Smooth muscle cell (in vitro differentiated cells): ENCODE measurements around the gene CNTNAP3. TPM values are rescaled to one million over a fixed set of nuclear protein-coding genes. Genes with fewer than 3 reads are reported as not detected.
"Not testable (repeated sequence)": the region's sequence is repeated elsewhere in the genome, so short reads cannot be mapped to it uniquely, and the experiment has no call there.

Source experiments
- DNase-seq: peaks from one replicate; lab custom pipeline; 2025; ENCODE audit not compliant: unreplicated experiment; lab: John Stamatoyannopoulos, UW
- H2AFZ ChIP-seq: fragments of 200-600 bp; sonication (generic); 2 replicates; pipeline ENCODE4 v1.6.0; 2016; ENCODE audit warnings: antibody characterized with exemption, low read depth, mild to moderate bottlenecking
- H3F3A ChIP-seq: fragments of 200-600 bp; sonication (generic); 2 replicates; pipeline ENCODE4 v1.6.0; 2017; ENCODE audit warnings: antibody characterized with exemption, low read depth
- H3K27ac ChIP-seq: fragments of 200-600 bp; sonication (generic); 2 replicates; pipeline ENCODE4 v1.5.1; 2016; ENCODE audit warnings: low read depth, mild to moderate bottlenecking
- H3K27me3 ChIP-seq: fragments of 200-600 bp; sonication (generic); 2 replicates; pipeline ENCODE4 v1.6.1; 2016; ENCODE audit warnings: low read depth, mild to moderate bottlenecking
- H3K36me3 ChIP-seq: fragments of 200-600 bp; sonication (generic); 2 replicates; pipeline ENCODE4 v1.5.1; 2016; ENCODE audit warnings: low read depth
- H3K4me1 ChIP-seq: fragments of 200-600 bp; sonication (generic); 2 replicates; pipeline ENCODE4 v1.5.1; 2016; ENCODE audit warnings: low read depth
- H3K4me2 ChIP-seq: fragments of 200-600 bp; sonication (generic); 2 replicates; pipeline ENCODE4 v1.6.0; 2016; ENCODE audit warnings: mild to moderate bottlenecking
- H3K4me3 ChIP-seq: fragments of 200-600 bp; sonication (generic); 2 replicates; pipeline ENCODE4 v1.5.1; 2016; ENCODE audit warnings: mild to moderate bottlenecking
- H3K79me2 ChIP-seq: fragments of 200-600 bp; sonication (generic); 2 replicates; pipeline ENCODE4 v1.6.0; 2016; ENCODE audit warnings: low read depth, mild to moderate bottlenecking
- H3K9ac ChIP-seq: fragments of 200-600 bp; sonication (generic); 2 replicates; pipeline ENCODE4 v1.6.0; 2016; ENCODE audit warnings: low read depth
- H3K9me3 ChIP-seq: fragments of 200-600 bp; sonication (generic); replicated peaks from 2 replicates; pipeline ENCODE4 v1.5.1; 2016; ENCODE audit warnings: low read depth
- H4K20me1 ChIP-seq: fragments of 200-600 bp; sonication (generic); 2 replicates; pipeline ENCODE4 v1.6.0; 2016; ENCODE audit warnings: low read depth
- WGBS: methylation state at CpG from one replicate; pipeline ENCODE4 v1.1.7; 2016; ENCODE audit warnings: low lambda C conversion rate; 5-methylcytosine and 5-hydroxymethylcytosine counted together
- polyA plus RNA-seq: library from polyadenylated mRNA; unstranded; fragments of >200 nt; fragmentation: Nextera tagmentation; extraction: Ambion mirVana; gene quantifications from 2 replicates; pipeline ENCODE4 v1.2.1, GENCODE V29; 2016
- small RNA-seq: library from RNA; depleted of rRNA; stranded (forward); fragments of <200 nt; gene quantifications from one replicate; pipeline ENCODE3, GENCODE V24; 2014
- total RNA-seq: library from RNA; depleted of rRNA; stranded (reverse); fragments of >200 nt; gene quantifications from 2 replicates; pipeline ENCODE4 v1.2.3, GENCODE V29; 2014

Gene CNTNAP3
- total and polyA plus RNA-seq, 2 experiments from 2014 or later = 0.03 to 5.8 TPM

DNA sequence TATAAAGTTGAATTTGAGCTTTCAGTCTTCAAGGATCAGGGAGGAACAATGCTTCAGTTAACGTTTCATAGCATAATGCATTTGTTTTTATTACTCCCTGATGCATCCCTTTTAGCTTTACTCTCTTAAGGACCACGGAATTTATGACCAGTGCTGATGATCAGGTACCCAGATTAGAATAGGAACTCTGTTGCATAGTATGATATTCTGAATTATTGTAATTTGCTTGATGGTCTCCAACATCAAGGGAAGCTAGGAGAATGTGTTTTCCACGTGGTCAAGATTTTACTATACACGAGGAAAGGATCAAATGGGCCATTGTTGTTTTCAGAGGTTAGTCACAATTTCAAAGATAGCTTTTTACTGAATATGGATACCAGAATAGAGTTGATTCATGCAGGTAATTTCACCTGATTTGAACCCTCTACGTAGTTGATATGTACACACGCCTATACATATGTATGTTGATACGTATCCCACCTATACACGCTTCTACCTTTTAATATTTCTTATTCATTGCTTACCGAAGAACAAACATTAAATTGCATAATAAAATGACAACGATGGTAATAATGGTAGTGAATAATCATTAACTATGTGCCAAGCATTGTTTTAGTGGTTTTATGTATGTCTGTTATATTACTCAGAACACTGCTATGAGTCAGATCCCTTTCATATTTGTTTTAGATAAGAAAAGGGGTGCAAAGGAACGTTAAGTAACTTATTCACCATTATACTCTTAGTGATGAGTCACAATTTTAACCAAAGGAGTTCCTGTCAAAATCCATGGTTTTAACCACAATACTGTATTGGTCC is 257.6 kb downstream of the CNTNAP3 start:
- H3K4me3 ChIP-seq, H3K27ac ChIP-seq, H4K20me1 ChIP-seq, DNase-seq, H3K36me3 ChIP-seq, H3K9ac ChIP-seq, H3K9me3 ChIP-seq, H3F3A ChIP-seq, H3K4me1 ChIP-seq, H3K4me2 ChIP-seq, H3K27me3 ChIP-seq, H3K79me2 ChIP-seq, H2AFZ ChIP-seq: not testable (repeated sequence)
- 65% methylated on average over 9 of the region's 11 CpGs for WGBS

DNA sequence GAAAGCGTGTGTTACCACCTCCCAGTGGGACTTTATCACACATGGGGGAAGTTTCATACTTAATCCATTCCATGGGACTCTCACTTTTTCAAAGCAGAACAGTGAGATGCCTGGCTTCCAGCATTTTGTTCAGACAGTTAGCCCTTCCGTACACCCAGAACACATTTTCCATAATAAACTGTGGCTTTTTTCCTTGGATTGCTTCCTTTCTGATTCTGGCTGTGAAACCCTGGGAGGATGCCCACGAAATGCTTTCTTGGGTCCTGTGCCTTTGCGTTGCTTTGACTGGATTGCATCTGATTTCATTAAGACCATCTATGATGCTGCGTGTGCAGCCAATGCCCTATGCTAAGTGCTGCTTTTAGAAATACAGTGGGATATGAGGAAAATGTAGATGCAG is 259.1 kb downstream of the CNTNAP3 start:
- not testable (repeated sequence) for DNase-seq

DNA sequence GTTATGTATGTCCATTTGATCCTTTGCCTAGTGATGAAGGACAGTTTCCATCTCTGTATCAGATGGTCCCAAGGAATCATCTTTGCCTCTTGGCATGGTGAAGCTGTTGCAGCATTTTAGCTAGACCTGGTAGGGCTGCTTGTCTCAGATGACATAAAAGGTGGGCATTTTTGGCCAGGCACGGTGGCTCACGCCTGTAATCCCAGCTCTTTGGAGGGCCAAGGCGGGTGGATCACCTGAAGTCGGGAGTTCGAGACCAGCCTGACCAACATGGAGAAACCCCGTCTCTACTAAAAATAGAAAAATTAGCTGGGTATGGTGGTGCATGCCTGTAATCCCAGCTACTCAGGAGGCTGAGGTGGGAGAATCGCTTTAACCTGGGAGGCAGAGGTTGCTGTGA is 259.8 kb downstream of the CNTNAP3 start:
- 91% methylated on average over 7 of the region's 7 CpGs for WGBS

More for the DNA sequence above, 259.1 kb downstream of the CNTNAP3 start:
- H3K4me3 ChIP-seq, H3K36me3 ChIP-seq, H4K20me1 ChIP-seq, H3K4me2 ChIP-seq, H3K9me3 ChIP-seq, H2AFZ ChIP-seq, H3K9ac ChIP-seq, H3K27me3 ChIP-seq, H3K79me2 ChIP-seq, H3F3A ChIP-seq, H3K27ac ChIP-seq, H3K4me1 ChIP-seq: not testable (repeated sequence)
- 68% methylated on average over 5 of the region's 5 CpGs for WGBS

DNA sequence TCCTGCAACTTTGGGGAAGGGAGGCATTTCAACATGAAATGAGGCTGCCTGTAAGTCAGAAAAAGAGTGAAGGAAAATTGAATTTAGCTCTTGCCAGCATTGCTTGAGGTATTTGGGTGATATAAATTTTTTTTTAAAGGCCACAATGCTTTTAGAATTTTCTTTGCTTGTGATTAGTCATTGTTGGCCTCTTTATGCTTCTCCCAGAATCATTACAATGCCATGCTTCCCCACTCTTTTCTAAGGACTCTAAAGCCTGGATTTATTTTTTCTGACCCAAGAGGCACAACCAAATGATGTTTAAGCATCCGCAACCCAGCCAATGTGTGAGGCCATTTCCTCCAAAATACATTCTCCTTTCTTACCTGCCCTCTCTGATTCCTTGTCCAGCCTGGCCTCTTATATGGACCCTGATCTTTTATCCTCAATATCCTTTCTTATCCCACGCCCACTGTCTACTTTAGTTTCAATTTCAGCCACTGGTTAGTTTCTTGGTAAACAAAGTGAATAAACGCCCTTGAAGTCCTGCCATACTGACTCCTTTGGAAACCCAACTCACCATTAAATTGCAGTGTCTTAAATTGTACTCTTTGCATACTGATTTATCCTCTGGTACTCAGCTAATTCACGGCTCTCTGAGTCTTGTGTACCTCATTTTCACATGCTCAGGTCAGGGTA is 261.9 kb downstream of the CNTNAP3 start:
- not testable (repeated sequence) for H3K4me1 ChIP-seq, H3K4me2 ChIP-seq, H2AFZ ChIP-seq, H3K27me3 ChIP-seq, H3F3A ChIP-seq, H3K9me3 ChIP-seq, H3K79me2 ChIP-seq, H3K9ac ChIP-seq, H3K27ac ChIP-seq, H4K20me1 ChIP-seq, H3K36me3 ChIP-seq, DNase-seq, H3K4me3 ChIP-seq
- WGBS = 86% methylated on average over 4 of the region's 4 CpGs

More for the DNA sequence above, 259.8 kb downstream of the CNTNAP3 start:
- DNase-seq, H3K9me3 ChIP-seq, H3F3A ChIP-seq, H3K27ac ChIP-seq, H3K36me3 ChIP-seq, H3K4me3 ChIP-seq, H3K9ac ChIP-seq, H3K27me3 ChIP-seq, H3K4me2 ChIP-seq, H2AFZ ChIP-seq, H3K4me1 ChIP-seq, H3K79me2 ChIP-seq, H4K20me1 ChIP-seq: not testable (repeated sequence)

Small RNA genes within 50 kb of the gene (small RNA-seq; reads per million reads assigned to genes)
- not detected for gene RN7SL640P

Other genes starting within 250 kb of the CNTNAP3 start
- gene SPATA31A1, start 67.5 kb upstream of the CNTNAP3 start, total RNA-seq = not detected in 2 replicates
- gene SPATA31A1, start 67.5 kb upstream of the CNTNAP3 start, polyA plus RNA-seq = not detected in 2 replicates